ENCODE data around the gene EFHC1.

The EFHC1 gene

DNA sequence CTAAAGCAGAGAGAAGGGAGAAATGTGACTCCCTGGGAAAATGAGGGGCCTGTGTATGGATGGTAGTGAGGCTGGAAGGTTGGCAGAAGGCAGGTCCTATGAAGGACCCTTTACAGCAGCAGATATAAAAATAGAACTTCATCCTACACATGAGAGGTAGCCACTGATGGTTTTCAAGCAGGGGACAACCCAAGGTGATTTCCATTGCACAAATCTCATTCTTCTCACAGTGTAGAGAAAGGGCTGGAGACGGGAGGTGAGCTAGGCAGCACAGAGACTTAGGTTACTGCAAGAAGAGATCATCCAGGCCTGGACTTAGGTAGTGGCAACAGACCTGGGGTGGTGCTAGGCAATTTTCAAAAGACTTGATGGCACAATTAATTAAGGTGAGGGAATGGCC, 126.0 kb downstream of the EFHC1 start:
- no peaks in the 10 kb centered on the region for H3K36me3 ChIP-seq (ENCODE audit: control insufficient read depth in 2 of 2, insufficient read depth in 2 of 2, low read length in 2 of 2)
- peaks cover 66% of the 10 kb centered on the region for H3K4me1 ChIP-seq (ENCODE audit: control insufficient read depth, insufficient read depth, low read length)
- no peaks in the 10 kb centered on the region for H3K27me3 ChIP-seq (ENCODE audit: control insufficient read depth in 1 of 2, insufficient read depth in 2 of 2, low read length in 2 of 2)
- H3K9ac ChIP-seq (ENCODE audit: low read length in 2 of 2) = no peak overlapping the region
- H3K27ac ChIP-seq (ENCODE audit: low read length) = no peak overlapping the region
- H3K9me3 ChIP-seq (ENCODE audit: control insufficient read depth in 2 of 2, low read length in 2 of 2) = no peaks in the 10 kb centered on the region
- H3K4me3 ChIP-seq (ENCODE audit: low read length in 2 of 2) = no peak overlapping the region

DNA sequence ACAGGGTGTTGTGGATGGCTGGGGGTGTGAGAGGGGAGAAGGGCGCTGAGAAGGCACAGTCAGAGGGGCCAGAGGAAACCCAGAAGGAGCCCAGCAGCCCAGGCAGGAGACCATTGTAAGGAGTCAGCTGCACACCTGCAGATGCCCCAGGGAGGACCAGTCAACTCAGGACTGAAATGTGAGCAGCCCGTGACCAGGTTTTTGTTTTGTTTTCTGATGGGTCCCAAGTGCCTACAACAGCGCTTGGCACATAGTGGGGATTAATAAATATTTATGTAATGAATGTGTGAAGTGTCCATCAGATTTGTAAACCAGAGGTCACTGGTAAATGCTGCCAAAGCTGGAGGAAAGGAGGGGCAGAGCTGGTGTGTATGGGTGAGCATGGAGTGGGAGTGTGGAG, 126.5 kb downstream of the EFHC1 start:
- Histone ChIP-seq H3K4me3 (ENCODE audit: low read length in 2 of 2) (peak overlapping the region in 1 of 2 donors; percentile 3), H3K27ac (ENCODE audit: low read length) (no peak overlapping the region), H3K9me3 (ENCODE audit: control insufficient read depth in 2 of 2, low read length in 2 of 2) (no peaks in the 10 kb centered on the region), H3K4me1 (ENCODE audit: control insufficient read depth, insufficient read depth, low read length) (peaks cover 71% of the 10 kb centered on the region), H3K9ac (ENCODE audit: low read length in 2 of 2) (no peak overlapping the region), H3K27me3 (ENCODE audit: control insufficient read depth in 1 of 2, insufficient read depth in 2 of 2, low read length in 2 of 2) (no peaks in the 10 kb centered on the region), H3K36me3 (ENCODE audit: control insufficient read depth in 2 of 2, insufficient read depth in 2 of 2, low read length in 2 of 2) (no peaks in the 10 kb centered on the region)

DNA sequence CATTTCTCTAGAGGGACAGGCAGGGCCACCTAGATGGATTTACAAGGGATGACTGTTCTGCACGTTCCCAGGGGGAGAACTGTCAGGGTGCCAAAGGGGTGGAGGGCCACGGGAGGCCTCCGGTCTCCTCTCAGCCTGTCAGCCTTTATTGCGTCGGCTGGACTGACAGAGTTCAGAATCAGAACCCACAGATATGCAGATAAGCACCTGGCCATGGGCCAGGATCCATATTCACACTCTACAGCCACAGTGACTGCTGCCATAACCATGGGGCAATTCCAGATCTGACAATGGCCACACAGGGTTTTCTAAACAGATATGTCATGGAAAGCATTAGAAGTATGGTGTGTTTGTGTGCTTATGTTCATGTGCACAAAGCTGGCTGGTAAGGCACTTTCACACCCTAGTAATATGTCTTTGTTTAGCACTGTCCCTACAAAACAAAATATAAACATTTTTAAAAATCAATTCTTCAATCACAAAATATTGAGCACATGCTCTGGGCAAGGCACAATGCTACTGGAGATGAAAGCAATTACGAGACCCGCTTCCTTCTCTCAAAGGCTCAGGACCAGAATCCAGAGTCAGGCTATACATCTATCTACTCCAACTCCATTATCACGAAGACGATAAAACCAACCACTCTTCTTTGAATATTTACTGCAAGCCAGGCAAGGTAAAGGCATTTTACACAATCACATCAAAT, 127.7 kb downstream of the EFHC1 start:
- no peaks in the 10 kb centered on the region for H3K27me3 ChIP-seq (ENCODE audit: control insufficient read depth in 1 of 2, insufficient read depth in 2 of 2, low read length in 2 of 2)
- peaks cover 80% of the 10 kb centered on the region for H3K4me1 ChIP-seq (ENCODE audit: control insufficient read depth, insufficient read depth, low read length)
- H3K9me3 ChIP-seq (ENCODE audit: control insufficient read depth in 2 of 2, low read length in 2 of 2) = no peaks in the 10 kb centered on the region
- no peak overlapping the region for H3K9ac ChIP-seq (ENCODE audit: low read length in 2 of 2)
- peak overlapping the region in 1 of 2 donors; percentile 13 for H3K4me3 ChIP-seq (ENCODE audit: low read length in 2 of 2)
- no peaks in the 10 kb centered on the region for H3K36me3 ChIP-seq (ENCODE audit: control insufficient read depth in 2 of 2, insufficient read depth in 2 of 2, low read length in 2 of 2)
- H3K27ac ChIP-seq (ENCODE audit: low read length) = no peak overlapping the region

DNA sequence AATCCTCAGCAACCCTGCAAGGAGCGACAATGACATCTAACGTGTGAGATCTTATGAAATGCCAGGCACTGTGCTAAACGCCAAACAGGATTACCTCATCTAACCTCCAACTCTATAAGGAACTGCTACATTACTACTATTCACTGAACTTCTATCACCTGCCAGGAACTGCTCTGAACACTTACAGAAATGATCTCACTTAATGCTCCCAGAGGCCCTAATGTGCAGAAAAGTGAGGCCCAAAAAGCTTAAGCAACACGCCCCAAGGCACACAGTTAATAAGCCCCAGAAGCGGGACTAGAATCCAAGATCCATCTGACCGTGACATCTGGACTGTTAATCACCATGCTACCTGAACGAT, 128.2 kb downstream of the EFHC1 start:
- H3K36me3 ChIP-seq (ENCODE audit: control insufficient read depth in 2 of 2, insufficient read depth in 2 of 2, low read length in 2 of 2) = no peaks in the 10 kb centered on the region
- H3K4me1 ChIP-seq (ENCODE audit: control insufficient read depth, insufficient read depth, low read length) = peaks cover 83% of the 10 kb centered on the region
- no peak overlapping the region for H3K4me3 ChIP-seq (ENCODE audit: low read length in 2 of 2)
- H3K9me3 ChIP-seq (ENCODE audit: control insufficient read depth in 2 of 2, low read length in 2 of 2) = no peaks in the 10 kb centered on the region
- H3K9ac ChIP-seq (ENCODE audit: low read length in 2 of 2) = no peak overlapping the region
- no peak overlapping the region for H3K27ac ChIP-seq (ENCODE audit: low read length)
- H3K27me3 ChIP-seq (ENCODE audit: control insufficient read depth in 1 of 2, insufficient read depth in 2 of 2, low read length in 2 of 2) = no peaks in the 10 kb centered on the region

DNA sequence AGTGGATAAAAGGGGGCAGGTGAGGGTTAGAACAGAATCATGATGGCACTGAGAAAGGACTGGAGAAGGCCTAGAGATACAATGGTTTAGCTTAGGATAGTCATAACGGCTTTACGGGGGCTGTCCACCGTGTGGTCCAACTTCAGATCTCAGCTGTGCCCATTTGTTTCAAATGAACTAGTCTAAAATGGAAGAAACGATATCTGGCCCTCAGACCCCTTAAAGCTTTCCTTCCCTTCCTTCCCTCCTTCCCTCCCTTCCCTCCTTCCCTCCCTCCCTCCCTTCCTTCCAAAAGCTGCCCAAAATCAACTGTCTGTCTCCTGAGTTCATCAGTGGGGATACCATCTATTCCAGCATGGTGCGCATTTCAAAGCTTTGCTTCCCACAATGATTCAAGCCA, 128.9 kb downstream of the EFHC1 start:
- H3K4me3 ChIP-seq (ENCODE audit: low read length in 2 of 2) = no peak overlapping the region
- no peak overlapping the region for H3K9ac ChIP-seq (ENCODE audit: low read length in 2 of 2)
- H3K27me3 ChIP-seq (ENCODE audit: control insufficient read depth in 1 of 2, insufficient read depth in 2 of 2, low read length in 2 of 2) = no peaks in the 10 kb centered on the region
- H3K4me1 ChIP-seq (ENCODE audit: control insufficient read depth, insufficient read depth, low read length) = peaks cover 78% of the 10 kb centered on the region
- no peaks in the 10 kb centered on the region for H3K9me3 ChIP-seq (ENCODE audit: control insufficient read depth in 2 of 2, low read length in 2 of 2)
- H3K36me3 ChIP-seq (ENCODE audit: control insufficient read depth in 2 of 2, insufficient read depth in 2 of 2, low read length in 2 of 2) = no peaks in the 10 kb centered on the region
- no peak overlapping the region for H3K27ac ChIP-seq (ENCODE audit: low read length)

DNA sequence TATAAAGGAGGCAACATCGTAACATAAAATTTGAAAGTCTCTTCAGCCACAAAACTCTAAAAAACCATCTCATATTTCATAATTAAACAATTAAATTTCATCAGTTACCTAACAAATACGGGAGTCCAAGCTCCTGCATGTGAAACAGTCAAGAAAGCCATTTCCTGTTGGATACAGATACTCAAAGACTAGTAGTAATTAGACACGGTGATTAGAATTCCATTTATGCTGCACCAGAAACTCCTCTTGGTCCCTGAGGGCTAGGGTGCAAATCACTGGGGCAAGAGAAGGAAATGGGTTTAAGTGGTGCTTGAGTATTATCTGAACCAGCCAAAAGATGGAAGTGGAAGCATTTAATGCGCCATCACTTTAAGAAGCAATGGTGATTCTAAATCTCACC, 129.3 kb downstream of the EFHC1 start:
- H3K4me3 ChIP-seq (ENCODE audit: low read length in 2 of 2) = no peak overlapping the region
- peaks cover 74% of the 10 kb centered on the region for H3K4me1 ChIP-seq (ENCODE audit: control insufficient read depth, insufficient read depth, low read length)
- no peaks in the 10 kb centered on the region for H3K27me3 ChIP-seq (ENCODE audit: control insufficient read depth in 1 of 2, insufficient read depth in 2 of 2, low read length in 2 of 2)
- no peaks in the 10 kb centered on the region for H3K9me3 ChIP-seq (ENCODE audit: control insufficient read depth in 2 of 2, low read length in 2 of 2)
- no peaks in the 10 kb centered on the region for H3K36me3 ChIP-seq (ENCODE audit: control insufficient read depth in 2 of 2, insufficient read depth in 2 of 2, low read length in 2 of 2)
- H3K9ac ChIP-seq (ENCODE audit: low read length in 2 of 2) = no peak overlapping the region
- H3K27ac ChIP-seq (ENCODE audit: low read length) = no peak overlapping the region

DNA sequence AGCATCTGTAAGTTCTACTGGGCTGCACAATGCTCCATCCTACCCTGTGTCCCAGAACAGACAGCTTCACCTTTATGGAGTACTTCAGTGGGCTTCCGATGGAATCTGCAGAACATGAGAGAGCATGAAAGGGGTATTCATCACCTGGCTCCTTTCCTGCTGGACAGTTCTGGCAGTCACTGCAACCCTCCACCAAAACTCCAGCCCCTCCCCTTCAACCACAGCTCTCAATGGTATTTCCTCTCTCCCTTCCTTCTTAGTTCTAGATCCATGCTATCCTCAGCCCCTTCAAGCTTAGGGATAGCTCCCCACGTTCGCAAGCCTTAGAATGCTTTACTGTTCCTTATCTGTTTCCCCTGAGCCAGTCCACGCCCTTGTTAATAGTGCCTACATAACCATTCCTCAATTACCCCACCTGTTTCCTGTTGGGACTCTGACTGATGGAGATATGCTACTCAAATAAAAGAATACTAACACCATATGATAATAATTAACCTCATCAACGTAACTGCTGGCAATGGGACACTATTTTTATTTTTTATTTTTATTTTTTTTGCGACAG, 130.0 kb downstream of the EFHC1 start:
- Histone ChIP-seq H3K4me1 (ENCODE audit: control insufficient read depth, insufficient read depth, low read length) (peaks cover 70% of the 10 kb centered on the region), H3K4me3 (ENCODE audit: low read length in 2 of 2) (no peak overlapping the region), H3K27me3 (ENCODE audit: control insufficient read depth in 1 of 2, insufficient read depth in 2 of 2, low read length in 2 of 2) (no peaks in the 10 kb centered on the region), H3K27ac (ENCODE audit: low read length) (no peak overlapping the region), H3K9me3 (ENCODE audit: control insufficient read depth in 2 of 2, low read length in 2 of 2) (no peaks in the 10 kb centered on the region), H3K36me3 (ENCODE audit: control insufficient read depth in 2 of 2, insufficient read depth in 2 of 2, low read length in 2 of 2) (no peaks in the 10 kb centered on the region), H3K9ac (ENCODE audit: low read length in 2 of 2) (no peak overlapping the region)

DNA sequence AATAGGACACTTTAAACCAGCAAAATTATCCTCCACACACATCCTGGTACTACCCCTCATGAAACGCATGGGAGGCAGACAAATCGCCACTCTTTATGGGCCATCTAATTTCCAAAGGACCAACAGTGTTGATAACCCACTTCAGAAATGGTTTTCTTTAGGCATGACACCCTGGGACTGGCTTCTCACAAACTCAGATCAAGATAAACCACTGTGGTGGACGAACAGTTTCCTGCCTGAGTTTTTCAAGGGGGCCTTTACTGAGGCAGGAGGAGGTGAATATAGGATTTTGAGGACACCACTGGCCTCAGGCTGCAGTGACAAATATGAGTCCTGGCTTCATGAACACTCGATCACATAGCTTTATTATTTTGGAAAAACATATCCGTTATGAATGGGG, 130.7 kb downstream of the EFHC1 start:
- H3K27ac ChIP-seq (ENCODE audit: low read length) = peak overlapping the region; percentile 66
- no peaks in the 10 kb centered on the region for H3K36me3 ChIP-seq (ENCODE audit: control insufficient read depth in 2 of 2, insufficient read depth in 2 of 2, low read length in 2 of 2)
- peak overlapping the region; percentile 2 to 61 for H3K4me3 ChIP-seq (ENCODE audit: low read length in 2 of 2)
- no peaks in the 10 kb centered on the region for H3K27me3 ChIP-seq (ENCODE audit: control insufficient read depth in 1 of 2, insufficient read depth in 2 of 2, low read length in 2 of 2)
- H3K9ac ChIP-seq (ENCODE audit: low read length in 2 of 2) = no peak overlapping the region
- no peaks in the 10 kb centered on the region for H3K9me3 ChIP-seq (ENCODE audit: control insufficient read depth in 2 of 2, low read length in 2 of 2)
- peaks cover 63% of the 10 kb centered on the region for H3K4me1 ChIP-seq (ENCODE audit: control insufficient read depth, insufficient read depth, low read length)

DNA sequence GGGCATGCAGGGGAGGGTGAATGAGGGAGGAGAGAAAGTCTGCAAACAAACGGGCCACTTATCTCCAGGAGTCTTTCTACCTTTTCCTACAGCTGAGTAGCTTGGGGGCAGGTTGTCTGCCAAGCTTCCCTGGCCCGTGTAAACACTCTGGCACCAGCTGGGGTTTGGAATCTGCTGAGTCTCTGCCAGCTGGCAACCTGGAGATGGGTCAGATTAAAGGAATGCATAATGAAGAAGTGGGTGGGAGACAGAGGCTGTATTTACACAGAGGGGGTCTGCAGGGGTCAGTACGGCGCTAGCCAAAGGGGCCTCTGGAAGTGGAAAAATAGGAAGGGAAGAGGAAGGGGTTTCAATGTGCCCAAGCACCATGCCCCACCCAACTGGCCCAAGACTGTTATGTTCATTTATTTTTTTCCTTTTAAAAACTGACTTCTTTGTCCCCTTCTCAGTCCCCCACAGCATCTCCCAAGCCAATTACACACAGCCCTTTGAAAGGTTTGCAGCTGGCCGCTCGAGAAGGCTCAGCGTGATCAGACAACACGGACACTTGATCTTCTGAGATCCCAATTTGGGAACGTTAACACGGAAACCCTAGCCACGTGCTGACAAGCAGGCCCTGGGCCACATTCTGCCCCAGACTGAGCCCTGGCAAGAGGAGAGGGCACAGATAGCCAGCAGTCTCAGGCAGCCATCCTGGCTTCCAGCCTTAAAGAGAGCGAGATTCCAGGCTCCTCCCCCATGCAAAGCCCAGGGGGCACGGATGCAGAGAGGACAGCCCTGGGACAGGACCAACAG, 131.5 kb downstream of the EFHC1 start:
- Histone ChIP-seq H3K27me3 (ENCODE audit: control insufficient read depth in 1 of 2, insufficient read depth in 2 of 2, low read length in 2 of 2) (no peaks in the 10 kb centered on the region), H3K9me3 (ENCODE audit: control insufficient read depth in 2 of 2, low read length in 2 of 2) (no peaks in the 10 kb centered on the region), H3K36me3 (ENCODE audit: control insufficient read depth in 2 of 2, insufficient read depth in 2 of 2, low read length in 2 of 2) (no peaks in the 10 kb centered on the region), H3K27ac (ENCODE audit: low read length) (peak overlapping the region; percentile 66), H3K9ac (ENCODE audit: low read length in 2 of 2) (peak overlapping the region; percentile 29), H3K4me1 (ENCODE audit: control insufficient read depth, insufficient read depth, low read length) (peaks cover 61% of the 10 kb centered on the region), H3K4me3 (ENCODE audit: low read length in 2 of 2) (peak overlapping the region; percentile 54 to 61)

DNA sequence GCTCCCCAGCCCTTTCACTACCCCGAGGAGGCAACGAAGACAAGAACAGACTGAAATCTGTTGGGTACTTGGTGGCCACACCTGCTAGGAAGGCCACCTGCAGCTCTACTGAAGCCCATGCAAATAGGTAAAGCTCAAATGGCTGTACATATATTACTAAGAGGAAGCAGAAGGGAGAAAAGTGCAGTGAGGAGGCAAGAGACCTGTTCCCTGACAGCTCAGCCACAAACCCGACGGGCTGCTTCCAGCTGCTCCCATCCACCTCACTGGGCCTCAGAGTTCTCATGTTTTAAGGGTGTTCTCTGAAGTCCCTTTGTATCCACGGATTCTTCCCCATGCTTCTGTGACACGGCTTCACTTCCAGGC, 132.1 kb downstream of the EFHC1 start:
- Histone ChIP-seq H3K4me3 (ENCODE audit: low read length in 2 of 2) (peak overlapping the region; percentile 54 to 61), H3K9ac (ENCODE audit: low read length in 2 of 2) (peak overlapping the region; percentile 29), H3K4me1 (ENCODE audit: control insufficient read depth, insufficient read depth, low read length) (peaks cover 58% of the 10 kb centered on the region), H3K36me3 (ENCODE audit: control insufficient read depth in 2 of 2, insufficient read depth in 2 of 2, low read length in 2 of 2) (no peaks in the 10 kb centered on the region), H3K27ac (ENCODE audit: low read length) (peak overlapping the region; percentile 66), H3K9me3 (ENCODE audit: control insufficient read depth in 2 of 2, low read length in 2 of 2) (no peaks in the 10 kb centered on the region), H3K27me3 (ENCODE audit: control insufficient read depth in 1 of 2, insufficient read depth in 2 of 2, low read length in 2 of 2) (no peaks in the 10 kb centered on the region)

DNA sequence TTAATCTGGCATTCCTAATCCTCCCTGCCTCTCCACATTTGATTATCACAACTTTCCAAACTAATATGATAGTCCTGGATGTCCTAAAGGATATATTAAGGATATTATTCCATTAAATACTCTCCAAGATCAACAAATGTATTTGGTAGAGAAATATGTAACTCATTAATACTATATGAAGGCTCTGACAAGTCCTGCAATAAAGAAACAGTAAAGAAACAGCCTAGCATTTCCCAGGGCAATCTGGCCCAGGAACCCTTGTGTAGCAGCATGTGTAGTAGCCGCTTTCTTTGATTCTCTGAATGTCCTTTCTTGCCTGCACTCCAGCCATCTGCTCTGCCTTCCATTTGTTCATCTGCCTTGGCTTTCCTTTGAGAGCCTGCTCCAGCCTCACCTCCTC, 133.0 kb downstream of the EFHC1 start:
- H3K27ac ChIP-seq (ENCODE audit: low read length) = no peak overlapping the region
- H3K4me3 ChIP-seq (ENCODE audit: low read length in 2 of 2) = no peak overlapping the region
- no peaks in the 10 kb centered on the region for H3K9me3 ChIP-seq (ENCODE audit: control insufficient read depth in 2 of 2, low read length in 2 of 2)
- no peaks in the 10 kb centered on the region for H3K36me3 ChIP-seq (ENCODE audit: control insufficient read depth in 2 of 2, insufficient read depth in 2 of 2, low read length in 2 of 2)
- no peak overlapping the region for H3K9ac ChIP-seq (ENCODE audit: low read length in 2 of 2)
- H3K27me3 ChIP-seq (ENCODE audit: control insufficient read depth in 1 of 2, insufficient read depth in 2 of 2, low read length in 2 of 2) = no peaks in the 10 kb centered on the region
- H3K4me1 ChIP-seq (ENCODE audit: control insufficient read depth, insufficient read depth, low read length) = peaks cover 56% of the 10 kb centered on the region

Data from stomach smooth muscle (tissue), 2 donors.